Measurements from ENCODE around the gene PEA15. TPM values are rescaled to one million over a fixed set of nuclear protein-coding genes. Genes with fewer than 3 reads are reported as not detected.

PEA15 gene
- total and polyA plus RNA-seq, 2 of the 8 experiments (the other 6 are each of a cell fraction or from before 2014, with no cell fraction given): 71.3 to 75.1 TPM

GRCh38 chr1:160156361-160156760 lies 48.8 kb upstream of the PEA15 start (continued):
- no peak for TF ChIP-seq POU5F1 (IDR thresholded peaks at IDR 0.05; ENCODE audit: low read depth, low read length)
